ENCODE results near the gene OR4L1. TPM values are rescaled to one million over a fixed set of nuclear protein-coding genes. Genes with fewer than 3 reads are reported as not detected.

The OR4L1 gene
- total RNA-seq, 1 experiment from 2014 or later, result not detected

DNA sequence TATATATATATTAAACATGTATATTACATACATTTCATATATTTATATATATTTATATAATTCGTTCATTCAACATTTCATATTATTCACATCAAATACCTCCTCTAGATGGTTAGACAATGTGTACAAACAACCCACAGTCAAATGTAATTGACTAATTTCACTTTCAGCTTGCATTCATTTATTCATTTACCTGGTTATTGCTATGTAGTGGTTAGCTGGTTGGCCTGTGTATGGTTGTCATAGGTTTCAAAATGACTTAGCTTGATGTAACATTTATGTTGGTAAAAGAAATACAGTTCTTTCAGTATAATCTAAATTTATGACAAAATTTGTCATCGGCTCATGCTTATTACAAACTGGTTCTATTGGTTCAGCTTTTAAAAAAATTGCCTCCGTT lies 24.4 kb upstream of the OR4L1 start:
- H3K4me3 Mint-ChIP-seq (ENCODE audit: unreplicated experiment), result no peak overlapping the region
- H3K27me3 ChIP-seq (replicated peaks; ENCODE audit: control insufficient read depth, insufficient read depth, low read length), result no peaks in the 10 kb centered on the region
- H3K27me3 Mint-ChIP-seq (ENCODE audit: insufficient read depth, unreplicated experiment), result peaks cover 4% of the 10 kb centered on the region
- no TSS peak for BruUV-seq (replicated peaks)
- no peaks in the 10 kb centered on the region for H3K4me1 Mint-ChIP-seq (ENCODE audit: low read depth, unreplicated experiment)
- no peaks in the 10 kb centered on the region for H3K9me3 ChIP-seq
- ChIA-PET CTCF (no interaction called here), POLR2A (no interaction called here)
- no peaks in the 10 kb centered on the region for H3K4me1 ChIP-seq
- TF ChIP-seq, protein P1, sequence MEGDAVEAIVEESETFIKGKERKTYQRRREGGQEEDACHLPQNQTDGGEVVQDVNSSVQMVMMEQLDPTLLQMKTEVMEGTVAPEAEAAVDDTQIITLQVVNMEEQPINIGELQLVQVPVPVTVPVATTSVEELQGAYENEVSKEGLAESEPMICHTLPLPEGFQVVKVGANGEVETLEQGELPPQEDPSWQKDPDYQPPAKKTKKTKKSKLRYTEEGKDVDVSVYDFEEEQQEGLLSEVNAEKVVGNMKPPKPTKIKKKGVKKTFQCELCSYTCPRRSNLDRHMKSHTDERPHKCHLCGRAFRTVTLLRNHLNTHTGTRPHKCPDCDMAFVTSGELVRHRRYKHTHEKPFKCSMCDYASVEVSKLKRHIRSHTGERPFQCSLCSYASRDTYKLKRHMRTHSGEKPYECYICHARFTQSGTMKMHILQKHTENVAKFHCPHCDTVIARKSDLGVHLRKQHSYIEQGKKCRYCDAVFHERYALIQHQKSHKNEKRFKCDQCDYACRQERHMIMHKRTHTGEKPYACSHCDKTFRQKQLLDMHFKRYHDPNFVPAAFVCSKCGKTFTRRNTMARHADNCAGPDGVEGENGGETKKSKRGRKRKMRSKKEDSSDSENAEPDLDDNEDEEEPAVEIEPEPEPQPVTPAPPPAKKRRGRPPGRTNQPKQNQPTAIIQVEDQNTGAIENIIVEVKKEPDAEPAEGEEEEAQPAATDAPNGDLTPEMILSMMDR (IDR thresholded peaks at IDR 0.05; ENCODE audit: insufficient read depth in 1 of 2, low read depth in 1 of 2, low read length in 1 of 2, severe bottlenecking in 1 of 2, unreplicated experiment in 1 of 2), result no peak
- intact Hi-C loops (cut with micrococcal nuclease; ENCODE audit: unreplicated experiment), result no loop called here
- H3K36me3 Mint-ChIP-seq (ENCODE audit: insufficient read depth, unreplicated experiment), result no peaks in the 10 kb centered on the region
- H3K36me3 ChIP-seq (ENCODE audit: control insufficient read depth, insufficient read depth, low read length), result no peaks in the 10 kb centered on the region
- H3K9me3 Mint-ChIP-seq (ENCODE audit: unreplicated experiment), result no peaks in the 10 kb centered on the region
- H3K27ac Mint-ChIP-seq (ENCODE audit: unreplicated experiment), result no peak overlapping the region
- DNase-seq, result no peak
- no peak overlapping the region for H3K4me3 ChIP-seq (ENCODE audit: low read depth, low read length)

DNA sequence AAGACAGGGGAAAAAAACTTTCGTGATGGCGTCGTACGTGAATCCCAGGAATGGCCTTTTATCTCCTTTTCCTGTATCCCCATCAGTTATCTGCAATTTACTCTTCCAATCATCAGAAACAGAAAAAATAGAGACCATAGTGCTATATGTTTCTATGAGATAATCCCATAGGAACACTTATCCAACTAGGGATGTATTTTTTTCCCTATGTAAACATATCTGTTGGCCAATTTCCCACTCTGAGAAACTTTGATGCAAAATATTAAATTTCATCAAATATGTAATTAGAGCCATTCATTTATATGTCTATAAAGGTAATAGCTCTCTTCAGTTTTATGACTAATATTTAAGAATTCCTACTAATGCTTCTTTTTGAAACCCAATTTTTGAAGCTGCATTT lies 23.9 kb upstream of the OR4L1 start, which contains the start of gene OR4K13:
Gene OR4K13, minus strand, starts transcription at position 101 of the 400 bp plus-strand sequence. CDS start 1,280 bp downstream, outside the sequence.
- H3K4me1 ChIP-seq, result no peaks in the 10 kb centered on the region
- no peak within 1 kb of the TSS for H3K4me3 ChIP-seq (ENCODE audit: low read depth, low read length)
- peaks cover 4% of the 10 kb centered on the region for H3K27me3 Mint-ChIP-seq (ENCODE audit: insufficient read depth, unreplicated experiment)
- DNase-seq, result no peak
- BruUV-seq (replicated peaks), result no TSS peak
- no peak within 1 kb of the TSS for H3K27ac Mint-ChIP-seq (ENCODE audit: unreplicated experiment)
- no peak within 1 kb of the TSS for H3K4me3 Mint-ChIP-seq (ENCODE audit: unreplicated experiment)
- TF ChIP-seq, protein P1 (IDR thresholded peaks at IDR 0.05; ENCODE audit: insufficient read depth in 1 of 2, low read depth in 1 of 2, low read length in 1 of 2, severe bottlenecking in 1 of 2, unreplicated experiment in 1 of 2), result no peak
- H3K4me1 Mint-ChIP-seq (ENCODE audit: low read depth, unreplicated experiment), result no peaks in the 10 kb centered on the region
- no peaks in the 10 kb centered on the region for H3K36me3 Mint-ChIP-seq (ENCODE audit: insufficient read depth, unreplicated experiment)
- POLR2A ChIA-PET, result no interaction called here
- no peaks in the 10 kb centered on the region for H3K27me3 ChIP-seq (replicated peaks; ENCODE audit: control insufficient read depth, insufficient read depth, low read length)
- CTCF ChIA-PET, result no interaction called here
- no peaks in the 10 kb centered on the region for H3K36me3 ChIP-seq (ENCODE audit: control insufficient read depth, insufficient read depth, low read length)
- intact Hi-C loops (cut with micrococcal nuclease; ENCODE audit: unreplicated experiment), result no loop called here
- H3K9me3 ChIP-seq, result no peaks in the 10 kb centered on the region
- H3K9me3 Mint-ChIP-seq (ENCODE audit: unreplicated experiment), result no peaks in the 10 kb centered on the region

DNA sequence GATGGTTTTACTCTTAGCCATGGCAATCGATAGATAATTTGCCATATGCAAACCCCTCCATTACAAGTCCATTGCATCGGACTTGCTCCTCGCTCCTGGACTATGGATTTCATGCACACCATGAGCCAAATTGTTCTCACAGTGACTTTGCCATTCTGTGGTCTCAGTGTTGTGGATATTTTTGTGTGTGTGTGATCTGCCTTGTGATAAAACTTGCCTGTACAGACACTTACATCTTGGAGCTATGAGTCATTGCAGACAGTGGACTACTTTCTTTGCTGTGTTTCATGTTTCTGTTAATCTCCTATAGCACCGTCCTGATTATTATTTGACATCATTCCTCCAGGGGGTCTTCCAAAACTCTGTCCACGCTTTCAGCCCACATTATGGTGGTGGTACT lies 15.6 kb upstream of the OR4L1 start:
- TF ChIP-seq, protein P1 (IDR thresholded peaks at IDR 0.05; ENCODE audit: insufficient read depth in 1 of 2, low read depth in 1 of 2, low read length in 1 of 2, severe bottlenecking in 1 of 2, unreplicated experiment in 1 of 2), result no peak
- CTCF ChIA-PET, result no interaction called here
- no peaks in the 10 kb centered on the region; the same call in 1 of the 2 replicates for H3K27me3 ChIP-seq (replicated peaks; ENCODE audit: control insufficient read depth, insufficient read depth, low read length)
- Mint-ChIP-seq H3K27ac (ENCODE audit: unreplicated experiment) (no peak overlapping the region), H3K9me3 (ENCODE audit: unreplicated experiment) (no peaks in the 10 kb centered on the region), H3K27me3 (ENCODE audit: insufficient read depth, unreplicated experiment) (peaks cover 3% of the 10 kb centered on the region), H3K4me1 (ENCODE audit: low read depth, unreplicated experiment) (no peaks in the 10 kb centered on the region), H3K36me3 (ENCODE audit: insufficient read depth, unreplicated experiment) (no peaks in the 10 kb centered on the region), H3K4me3 (ENCODE audit: unreplicated experiment) (no peak overlapping the region)
- H3K9me3 ChIP-seq, result no peaks in the 10 kb centered on the region
- no peak overlapping the region for H3K4me3 ChIP-seq (ENCODE audit: low read depth, low read length)
- no peaks in the 10 kb centered on the region for H3K4me1 ChIP-seq
- intact Hi-C loops (cut with micrococcal nuclease; ENCODE audit: unreplicated experiment), result no loop called here
- no peak for DNase-seq
- no peaks in the 10 kb centered on the region for H3K36me3 ChIP-seq (ENCODE audit: control insufficient read depth, insufficient read depth, low read length)
- BruUV-seq (replicated peaks), result no TSS peak
- POLR2A ChIA-PET, result no interaction called here
